ENCODE measurements around the gene CHST13. TPM values are rescaled to one million over a fixed set of nuclear protein-coding genes. Genes with fewer than 3 reads are reported as not detected.

CHST13 gene
- total RNA-seq, 3 donors from 2014 or later (not counting 1 experiment from before 2014, with no cell fraction given): 0.19 to 0.20 TPM; not detected in 1

GRCh38 chr3:126517986-126518778, 5.8 kb upstream of the CHST13 start:
- no peak overlapping the region for H3K27ac Mint-ChIP-seq
- WGBS (ENCODE audit: insufficient coverage): 79% methylated on average over 15 of the region's 15 CpGs
- no peak overlapping the region for H3K4me3 Mint-ChIP-seq
- no peaks in the 10 kb centered on the region for H3K36me3 ChIP-seq (ENCODE audit: control insufficient read depth, insufficient read depth, low read length)
- intact Hi-C loops (cut with micrococcal nuclease): no loop called here
- no peak for DNase-seq
- peaks cover 3% of the 10 kb centered on the region for H3K27me3 ChIP-seq (ENCODE audit: control insufficient read depth, insufficient read depth, low read length)
- H3K4me3 ChIP-seq (ENCODE audit: low read length): no peak overlapping the region
- H3K36me3 Mint-ChIP-seq: no peaks in the 10 kb centered on the region
- no peaks in the 10 kb centered on the region for H3K9me3 ChIP-seq (ENCODE audit: control insufficient read depth, insufficient read depth, low read length)
- no peak overlapping the region for H3K27ac ChIP-seq (ENCODE audit: low read length)
- TF ChIP-seq CTCF (IDR thresholded peaks at IDR 0.05): no peak
- H3K27me3 Mint-ChIP-seq (ENCODE audit: low read depth in 2 of 2): peaks cover 0 to 4% of the 10 kb centered on the region in 2 donors
- H3K4me1 Mint-ChIP-seq: no peaks in the 10 kb centered on the region
- H3K4me1 ChIP-seq (ENCODE audit: control insufficient read depth, insufficient read depth, low read length): no peaks in the 10 kb centered on the region
- no peaks in the 10 kb centered on the region for H3K9me3 Mint-ChIP-seq
- no peak for ATAC-seq

DNA sequence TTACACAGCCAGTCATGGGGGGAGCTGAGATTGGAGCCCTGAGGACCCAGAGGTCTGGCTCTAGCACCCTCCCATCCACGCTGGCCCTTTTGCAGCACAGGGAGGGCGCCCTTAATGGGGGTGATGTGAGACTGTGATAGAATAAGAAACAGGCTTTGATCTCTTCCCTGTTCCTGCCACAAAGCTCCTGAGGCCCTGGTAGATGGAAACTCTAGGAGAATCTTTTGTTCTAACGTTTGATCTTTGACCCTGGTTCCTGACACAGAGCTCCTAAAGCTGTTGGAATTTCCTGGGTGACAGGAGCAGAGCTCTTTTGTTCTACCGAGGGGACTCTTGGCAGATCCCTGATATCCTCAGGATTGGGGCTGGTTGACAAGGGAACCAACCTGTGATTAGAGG, 5.2 kb upstream of the CHST13 start:
- 78% methylated on average over 4 of the region's 4 CpGs for WGBS (ENCODE audit: insufficient coverage)
- peaks cover 3% of the 10 kb centered on the region for H3K27me3 ChIP-seq (ENCODE audit: control insufficient read depth, insufficient read depth, low read length)
- DNase-seq (no peak), ATAC-seq (no peak)
- H3K4me3 Mint-ChIP-seq: no peak overlapping the region
- no peak overlapping the region for H3K27ac ChIP-seq (ENCODE audit: low read length)
- no peaks in the 10 kb centered on the region for H3K36me3 ChIP-seq (ENCODE audit: control insufficient read depth, insufficient read depth, low read length)
- peaks cover 5% of the 10 kb centered on the region for H3K4me1 ChIP-seq (ENCODE audit: control insufficient read depth, insufficient read depth, low read length)
- H3K9me3 Mint-ChIP-seq: no peaks in the 10 kb centered on the region
- intact Hi-C loops (cut with micrococcal nuclease): no loop called here
- no peak overlapping the region for H3K4me3 ChIP-seq (ENCODE audit: low read length)
- H3K27me3 Mint-ChIP-seq (ENCODE audit: low read depth in 2 of 2): peaks cover 0 to 10% of the 10 kb centered on the region in 2 donors
- H3K4me1 Mint-ChIP-seq: no peaks in the 10 kb centered on the region
- TF ChIP-seq CTCF (IDR thresholded peaks at IDR 0.05): no peak
- no peaks in the 10 kb centered on the region for H3K36me3 Mint-ChIP-seq
- no peaks in the 10 kb centered on the region for H3K9me3 ChIP-seq (ENCODE audit: control insufficient read depth, insufficient read depth, low read length)
- H3K27ac Mint-ChIP-seq: no peak overlapping the region

DNA sequence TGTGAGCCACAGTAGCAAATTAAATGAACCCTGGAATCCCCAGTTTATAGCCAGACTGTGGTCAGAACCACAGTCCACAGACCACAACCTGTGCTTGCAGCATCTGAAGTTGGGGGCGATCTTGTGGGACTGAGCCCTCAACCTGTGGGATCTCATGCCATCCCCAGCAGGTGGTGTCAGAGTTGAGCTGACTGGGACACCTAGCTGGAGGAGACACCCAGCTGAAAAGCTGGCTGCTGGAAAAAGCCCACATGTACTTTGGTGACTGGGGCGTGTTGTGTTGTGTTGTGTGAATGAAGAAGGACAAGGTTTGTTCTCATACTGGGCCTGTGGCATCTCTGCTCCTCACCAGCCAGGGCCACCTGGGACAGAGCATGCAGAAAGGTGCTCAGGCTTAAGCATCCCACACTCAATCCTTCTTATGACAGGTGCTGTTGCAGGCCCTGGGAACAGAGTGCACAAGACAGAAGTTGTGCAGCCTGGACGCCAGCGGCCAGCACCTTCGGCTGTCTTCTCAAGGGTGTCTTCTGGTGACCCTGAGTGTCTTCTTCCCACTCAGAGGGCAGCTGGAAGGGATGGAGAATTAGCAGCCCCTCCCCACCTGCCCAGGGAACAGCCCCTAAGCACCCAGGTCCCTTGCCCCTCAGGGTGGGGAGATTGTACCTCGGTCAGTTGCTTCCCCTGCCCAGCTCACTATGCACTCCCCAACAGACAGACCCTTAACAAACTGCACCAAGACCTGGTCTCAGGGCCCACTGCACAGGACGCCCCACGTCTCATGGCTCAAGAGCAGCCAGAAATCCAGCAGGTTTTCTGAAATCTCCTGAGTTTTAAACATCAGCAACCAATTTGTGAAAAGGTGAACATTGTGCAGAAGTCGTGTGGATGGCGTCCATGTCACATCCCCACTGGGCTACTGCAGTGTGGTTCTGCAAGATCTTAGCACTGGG, 4.2 kb upstream of the CHST13 start:
- Histone ChIP-seq H3K27ac (ENCODE audit: low read length) (no peak overlapping the region), H3K4me1 (ENCODE audit: control insufficient read depth, insufficient read depth, low read length) (peaks cover 12% of the 10 kb centered on the region), H3K9me3 (ENCODE audit: control insufficient read depth, insufficient read depth, low read length) (no peaks in the 10 kb centered on the region), H3K27me3 (ENCODE audit: control insufficient read depth, insufficient read depth, low read length) (peaks cover 3% of the 10 kb centered on the region), H3K36me3 (ENCODE audit: control insufficient read depth, insufficient read depth, low read length) (no peaks in the 10 kb centered on the region), H3K4me3 (ENCODE audit: low read length) (no peak overlapping the region)
- peaks cover 0 to 10% of the 10 kb centered on the region in 2 donors for H3K27me3 Mint-ChIP-seq (ENCODE audit: low read depth in 2 of 2)
- ATAC-seq (no peak), DNase-seq (no peak)
- H3K36me3 Mint-ChIP-seq: no peaks in the 10 kb centered on the region
- H3K4me1 Mint-ChIP-seq: no peaks in the 10 kb centered on the region
- no peak for TF ChIP-seq CTCF (IDR thresholded peaks at IDR 0.05)
- no peak overlapping the region for H3K4me3 Mint-ChIP-seq
- no peak overlapping the region for H3K27ac Mint-ChIP-seq
- H3K9me3 Mint-ChIP-seq: no peaks in the 10 kb centered on the region
- intact Hi-C loops (cut with micrococcal nuclease): loop anchor here (5.0 to 10.0 kb wide), 4 partner anchors 93 to 1028 kb away; partner anchors contain the start of gene PLXNA1
- WGBS (ENCODE audit: insufficient coverage): 78% methylated on average over 10 of the region's 10 CpGs

Data from natural killer cell (primary cell).